ENCODE measurements around the gene CALML6.
A peak's percentile ranks its signal among the peaks of the same experiment; 100 is the strongest.

Gene CALML6

GRCh38 chr1:1892079-1892762 is 22.8 kb upstream of the CALML6 start:
- Histone ChIP-seq H3K27me3 (ENCODE audit: control insufficient read depth, insufficient read depth, low read length, poor library complexity, severe bottlenecking) (no peaks in the 10 kb centered on the region), H3K36me3 (ENCODE audit: control insufficient read depth, insufficient read depth, low read length) (no peaks in the 10 kb centered on the region), H3K4me3 (ENCODE audit: insufficient read depth, low read depth, low read length) (peak overlapping the region; percentile 92), H3K4me1 (ENCODE audit: control insufficient read depth, insufficient read depth, low read length) (peaks cover 32% of the 10 kb centered on the region), H3K9me3 (ENCODE audit: control insufficient read depth, low read length) (no peaks in the 10 kb centered on the region), H3K27ac (ENCODE audit: insufficient read depth, low read depth, low read length, poor library complexity, severe bottlenecking) (no peak overlapping the region)
- WGBS, 2 experiments, result 90 to 92% methylated on average over 21 of the region's 21 CpGs

DNA sequence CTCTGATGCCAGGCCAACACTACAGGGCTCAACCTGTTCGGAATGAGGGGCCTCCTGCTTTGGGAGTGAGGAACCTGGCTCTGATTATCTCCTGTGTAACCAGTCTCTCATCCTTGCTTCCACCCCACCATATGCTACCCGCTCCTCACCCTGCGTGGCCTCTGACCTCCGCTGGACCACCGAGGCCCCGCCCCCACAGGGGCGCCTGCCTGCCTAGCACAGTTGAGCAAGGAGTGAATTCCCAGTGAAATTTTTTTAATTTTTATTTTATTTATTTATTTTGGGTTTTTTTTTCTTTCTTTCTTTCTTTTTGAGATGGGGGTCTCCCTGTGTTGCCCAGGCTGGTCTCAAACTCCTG is 22.3 kb upstream of the CALML6 start:
- Histone ChIP-seq H3K36me3 (ENCODE audit: control insufficient read depth, insufficient read depth, low read length) (no peaks in the 10 kb centered on the region), H3K27me3 (ENCODE audit: control insufficient read depth, insufficient read depth, low read length, poor library complexity, severe bottlenecking) (no peaks in the 10 kb centered on the region), H3K4me1 (ENCODE audit: control insufficient read depth, insufficient read depth, low read length) (peaks cover 32% of the 10 kb centered on the region), H3K9me3 (ENCODE audit: control insufficient read depth, low read length) (no peaks in the 10 kb centered on the region), H3K4me3 (ENCODE audit: insufficient read depth, low read depth, low read length) (no peak overlapping the region), H3K27ac (ENCODE audit: insufficient read depth, low read depth, low read length, poor library complexity, severe bottlenecking) (no peak overlapping the region)
- WGBS, 2 experiments, result 86 to 90% methylated on average over 6 to 7 of the region's 7 CpGs

- WGBS, 2 experiments, result 93 to 94% methylated on average over 19 of the region's 19 CpGs
- Histone ChIP-seq H3K4me3 (ENCODE audit: insufficient read depth, low read depth, low read length) (no peak overlapping the region), H3K27ac (ENCODE audit: insufficient read depth, low read depth, low read length, poor library complexity, severe bottlenecking) (no peak overlapping the region)
Measured at GRCh38 chr1:1893291-1893985, 21.6 kb upstream of the CALML6 start.

GRCh38 chr1:1893997-1894353 is 21.1 kb upstream of the CALML6 start:
- Histone ChIP-seq H3K4me1 (ENCODE audit: control insufficient read depth, insufficient read depth, low read length) (peaks cover 32% of the 10 kb centered on the region), H3K36me3 (ENCODE audit: control insufficient read depth, insufficient read depth, low read length) (no peaks in the 10 kb centered on the region), H3K27me3 (ENCODE audit: control insufficient read depth, insufficient read depth, low read length, poor library complexity, severe bottlenecking) (no peaks in the 10 kb centered on the region), H3K4me3 (ENCODE audit: insufficient read depth, low read depth, low read length) (no peak overlapping the region), H3K27ac (ENCODE audit: insufficient read depth, low read depth, low read length, poor library complexity, severe bottlenecking) (no peak overlapping the region), H3K9me3 (ENCODE audit: control insufficient read depth, low read length) (no peaks in the 10 kb centered on the region)
- WGBS, 2 experiments, result 94 to 95% methylated on average over 2 of the region's 2 CpGs

More at GRCh38 chr1:1893291-1893985, 21.6 kb upstream of the CALML6 start:
- Histone ChIP-seq H3K9me3 (ENCODE audit: control insufficient read depth, low read length) (no peaks in the 10 kb centered on the region), H3K4me1 (ENCODE audit: control insufficient read depth, insufficient read depth, low read length) (peaks cover 32% of the 10 kb centered on the region), H3K27me3 (ENCODE audit: control insufficient read depth, insufficient read depth, low read length, poor library complexity, severe bottlenecking) (no peaks in the 10 kb centered on the region), H3K36me3 (ENCODE audit: control insufficient read depth, insufficient read depth, low read length) (no peaks in the 10 kb centered on the region)

- Histone ChIP-seq H3K27ac (ENCODE audit: insufficient read depth, low read depth, low read length, poor library complexity, severe bottlenecking) (no peak overlapping the region), H3K4me1 (ENCODE audit: control insufficient read depth, insufficient read depth, low read length) (peaks cover 29% of the 10 kb centered on the region), H3K4me3 (ENCODE audit: insufficient read depth, low read depth, low read length) (no peak overlapping the region), H3K36me3 (ENCODE audit: control insufficient read depth, insufficient read depth, low read length) (no peaks in the 10 kb centered on the region), H3K9me3 (ENCODE audit: control insufficient read depth, low read length) (no peaks in the 10 kb centered on the region), H3K27me3 (ENCODE audit: control insufficient read depth, insufficient read depth, low read length, poor library complexity, severe bottlenecking) (no peaks in the 10 kb centered on the region)
- 49 to 51% methylated on average over 14 of the region's 14 CpGs for WGBS, 2 experiments
Measured at GRCh38 chr1:1894354-1895059, 20.6 kb upstream of the CALML6 start.

DNA sequence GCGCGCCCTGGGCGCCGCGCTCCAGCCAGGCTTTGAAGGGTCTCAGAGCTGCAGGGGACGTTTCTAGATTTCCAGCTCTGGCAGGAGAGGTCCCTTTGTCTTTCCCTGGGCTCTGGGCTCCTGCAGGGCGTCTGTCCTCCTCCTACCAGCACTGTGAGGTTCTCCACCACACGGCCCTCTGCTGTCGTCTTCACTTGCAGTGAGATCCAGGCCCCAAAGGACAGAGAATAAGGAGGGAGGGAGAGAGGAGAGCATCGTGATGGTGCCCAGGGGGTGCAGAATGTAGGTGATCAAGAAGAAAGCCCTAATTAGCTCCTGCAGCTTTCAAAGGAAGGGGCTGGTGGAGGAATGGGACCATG is 20.0 kb upstream of the CALML6 start:
- no peak overlapping the region for H3K4me3 ChIP-seq (ENCODE audit: insufficient read depth, low read depth, low read length)
- H3K27me3 ChIP-seq (ENCODE audit: control insufficient read depth, insufficient read depth, low read length, poor library complexity, severe bottlenecking), result no peaks in the 10 kb centered on the region
- peaks cover 29% of the 10 kb centered on the region for H3K4me1 ChIP-seq (ENCODE audit: control insufficient read depth, insufficient read depth, low read length)
- no peaks in the 10 kb centered on the region for H3K36me3 ChIP-seq (ENCODE audit: control insufficient read depth, insufficient read depth, low read length)
- no peak overlapping the region for H3K27ac ChIP-seq (ENCODE audit: insufficient read depth, low read depth, low read length, poor library complexity, severe bottlenecking)
- WGBS, 2 experiments, result 56 to 59% methylated on average over 10 of the region's 10 CpGs
- H3K9me3 ChIP-seq (ENCODE audit: control insufficient read depth, low read length), result no peaks in the 10 kb centered on the region

DNA sequence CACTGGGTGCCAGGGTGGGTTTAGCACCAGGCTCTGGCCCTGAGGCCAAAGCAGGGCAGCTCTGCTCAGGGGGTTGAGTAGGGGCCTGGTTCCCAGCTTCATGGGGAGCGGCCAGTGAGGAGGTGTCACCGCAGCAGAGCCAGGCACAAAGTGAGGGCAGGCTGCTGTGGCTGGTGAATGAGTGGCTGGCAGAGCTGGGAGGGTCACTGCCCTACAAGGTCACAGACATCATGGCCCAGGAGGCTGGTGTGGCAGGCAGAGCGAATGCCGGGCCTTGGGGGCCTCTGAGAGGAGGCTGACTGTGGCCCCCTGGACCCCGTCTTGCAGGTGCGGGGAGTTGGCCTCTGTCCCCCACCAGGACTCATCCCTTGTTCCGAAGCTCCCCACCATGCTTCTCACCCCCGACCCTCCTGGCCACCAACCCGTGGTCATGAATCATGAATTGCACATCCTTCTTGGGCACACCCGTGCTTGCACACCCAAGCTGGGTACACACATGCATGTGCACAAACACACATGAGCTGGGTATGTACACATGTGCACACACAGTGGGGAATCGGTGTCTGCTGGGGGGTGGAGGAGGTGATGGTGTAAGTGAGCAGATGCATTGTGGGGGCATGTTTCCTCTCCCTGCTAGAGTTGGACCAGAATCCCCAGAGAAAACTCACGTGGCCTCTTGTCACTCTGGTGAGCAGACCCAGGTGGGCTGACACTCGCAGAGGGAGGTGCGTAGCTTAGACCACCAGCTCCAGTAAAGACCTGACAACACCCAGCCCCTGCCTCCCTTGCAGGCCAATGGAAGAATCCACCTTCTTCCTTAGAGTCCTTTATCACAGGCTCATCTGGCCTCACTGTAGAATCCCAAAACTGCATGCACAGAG is 19.4 kb upstream of the CALML6 start:
- H3K27ac ChIP-seq (ENCODE audit: insufficient read depth, low read depth, low read length, poor library complexity, severe bottlenecking), result no peak overlapping the region
- 93 to 96% methylated on average over 14 of the region's 14 CpGs for WGBS, 2 experiments
- H3K27me3 ChIP-seq (ENCODE audit: control insufficient read depth, insufficient read depth, low read length, poor library complexity, severe bottlenecking), result no peaks in the 10 kb centered on the region
- peaks cover 29% of the 10 kb centered on the region for H3K4me1 ChIP-seq (ENCODE audit: control insufficient read depth, insufficient read depth, low read length)
- H3K36me3 ChIP-seq (ENCODE audit: control insufficient read depth, insufficient read depth, low read length), result no peaks in the 10 kb centered on the region
- H3K9me3 ChIP-seq (ENCODE audit: control insufficient read depth, low read length), result no peaks in the 10 kb centered on the region
- H3K4me3 ChIP-seq (ENCODE audit: insufficient read depth, low read depth, low read length), result no peak overlapping the region

DNA sequence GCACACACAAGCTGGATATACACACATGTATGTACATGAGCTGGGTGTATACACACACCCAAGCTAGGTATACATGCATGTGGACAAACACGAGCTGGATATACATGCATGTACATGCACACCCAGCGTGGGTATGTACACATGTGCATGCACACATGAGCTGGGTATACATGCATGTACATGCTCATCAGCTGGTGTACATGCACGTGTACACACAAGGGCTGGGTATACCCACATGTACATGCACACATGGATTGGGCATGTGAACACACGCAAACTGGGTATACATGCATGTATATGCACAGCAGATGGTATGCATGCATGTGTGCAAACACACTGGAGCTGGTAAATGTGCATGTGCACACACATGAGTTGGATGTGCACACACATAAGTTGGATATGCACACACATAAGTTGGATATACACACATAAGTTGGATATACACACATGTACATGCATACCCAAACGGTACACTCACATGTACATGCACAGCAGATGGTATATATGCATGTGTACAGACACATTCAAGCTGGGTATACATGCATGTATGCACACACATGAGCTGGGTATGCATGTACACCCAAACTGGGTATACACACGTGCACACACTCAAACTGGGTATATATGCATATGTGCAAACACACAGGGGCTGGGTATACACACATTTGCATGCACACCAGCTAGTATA is 16.7 kb upstream of the CALML6 start:
- WGBS, 2 experiments, result 95 to 97% methylated on average over 6 of the region's 6 CpGs
- no peak overlapping the region for H3K27ac ChIP-seq (ENCODE audit: insufficient read depth, low read depth, low read length, poor library complexity, severe bottlenecking)
- no peaks in the 10 kb centered on the region for H3K27me3 ChIP-seq (ENCODE audit: control insufficient read depth, insufficient read depth, low read length, poor library complexity, severe bottlenecking)
- H3K36me3 ChIP-seq (ENCODE audit: control insufficient read depth, insufficient read depth, low read length), result no peaks in the 10 kb centered on the region
- H3K4me3 ChIP-seq (ENCODE audit: insufficient read depth, low read depth, low read length), result no peak overlapping the region
- no peaks in the 10 kb centered on the region for H3K9me3 ChIP-seq (ENCODE audit: control insufficient read depth, low read length)
- peaks cover 19% of the 10 kb centered on the region for H3K4me1 ChIP-seq (ENCODE audit: control insufficient read depth, insufficient read depth, low read length)

DNA sequence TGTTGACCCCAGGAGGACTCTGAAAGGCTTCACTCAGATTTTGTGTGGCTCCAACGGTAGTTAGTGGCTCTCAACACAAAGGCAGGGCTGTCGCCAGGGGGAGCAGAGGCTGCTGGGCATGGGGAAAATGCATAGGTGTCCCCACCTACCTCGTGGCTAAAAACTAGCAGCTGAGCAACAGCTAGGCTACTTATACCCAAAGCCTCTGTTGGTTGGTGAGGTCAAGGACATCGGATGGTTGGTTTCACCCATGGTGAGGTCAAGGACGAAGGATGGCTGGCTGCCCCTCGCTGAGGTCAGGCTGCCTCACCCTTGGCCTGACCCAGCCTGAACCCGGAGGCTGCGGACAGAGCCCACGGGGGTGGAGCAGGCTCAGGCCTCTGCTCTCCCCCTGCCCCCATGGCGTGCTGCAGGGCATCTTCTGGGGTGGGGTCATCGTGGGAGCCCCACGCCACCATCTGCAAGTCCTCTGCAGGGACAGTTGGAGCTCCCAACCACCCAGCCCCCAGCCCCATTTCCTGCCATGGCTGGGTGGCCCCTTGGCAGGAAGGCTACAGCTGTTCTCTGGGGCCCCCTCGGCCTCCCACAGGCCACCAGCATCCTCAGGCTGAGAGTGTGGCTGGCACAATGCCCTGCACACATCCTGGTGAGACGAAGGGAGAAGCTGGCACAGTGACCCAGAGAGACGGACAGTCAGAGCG is 15.6 kb upstream of the CALML6 start:
- WGBS, 2 experiments, result 85% methylated on average over 16 of the region's 16 CpGs
- H3K36me3 ChIP-seq (ENCODE audit: control insufficient read depth, insufficient read depth, low read length), result no peaks in the 10 kb centered on the region
- H3K4me1 ChIP-seq (ENCODE audit: control insufficient read depth, insufficient read depth, low read length), result peaks cover 14% of the 10 kb centered on the region
- H3K9me3 ChIP-seq (ENCODE audit: control insufficient read depth, low read length), result no peaks in the 10 kb centered on the region
- no peak overlapping the region for H3K4me3 ChIP-seq (ENCODE audit: insufficient read depth, low read depth, low read length)
- H3K27ac ChIP-seq (ENCODE audit: insufficient read depth, low read depth, low read length, poor library complexity, severe bottlenecking), result no peak overlapping the region
- no peaks in the 10 kb centered on the region for H3K27me3 ChIP-seq (ENCODE audit: control insufficient read depth, insufficient read depth, low read length, poor library complexity, severe bottlenecking)

All from ectodermal cell (in vitro differentiated cells).